NCI-H2029 treated with DMSO at 0.1 percent for 48 hours (cell line): ENCODE data around the gene ESR2.
"Not testable (repeated sequence)": the region's sequence is repeated elsewhere in the genome, so short reads cannot be mapped to it uniquely, and the experiment has no call there.

ENCODE experiments used
- DNase-seq: peaks from one replicate; lab custom pipeline; 2025; lab: John Stamatoyannopoulos, UW

ESR2 gene

DNA sequence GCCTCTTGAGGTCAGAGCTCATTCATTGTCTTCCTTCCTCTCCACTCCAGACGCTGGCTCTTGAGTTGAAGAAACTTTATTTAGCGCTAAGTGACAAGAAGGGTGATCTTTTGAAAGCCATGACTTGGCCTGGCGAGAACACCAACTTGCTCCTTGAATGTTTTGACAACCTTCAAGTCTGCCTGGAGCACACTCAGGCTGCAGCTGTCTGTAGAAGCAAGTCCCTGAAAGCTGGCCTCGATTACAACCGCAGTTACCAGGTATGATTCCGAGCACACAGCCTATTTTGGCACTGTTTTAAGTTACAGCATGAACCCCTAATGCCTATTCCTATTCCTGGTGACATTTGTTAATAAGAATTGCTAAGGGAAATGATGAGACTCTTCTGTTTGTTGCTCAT is 167.6 kb downstream of the ESR2 start:
- no peak for DNase-seq

DNA sequence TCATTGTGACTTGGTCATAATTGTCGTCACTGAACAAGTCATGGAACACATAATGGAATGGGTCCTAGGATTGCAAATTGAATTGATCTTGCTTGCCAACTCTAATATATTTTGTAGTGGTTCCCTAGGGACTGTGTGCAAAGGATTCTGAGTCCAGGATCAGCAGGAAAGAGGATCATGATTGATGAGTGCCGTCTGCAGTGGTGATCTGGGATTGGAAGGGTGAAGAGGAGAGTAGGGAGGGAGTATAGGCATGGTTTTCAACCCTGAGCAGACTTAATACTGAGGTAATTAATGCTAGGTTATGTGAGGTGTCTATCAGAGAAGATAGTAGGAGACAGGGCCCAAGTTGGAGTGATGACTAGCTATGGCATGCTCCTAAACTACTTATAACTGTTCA is 168.9 kb downstream of the ESR2 start:
- DNase-seq = no peak

DNA sequence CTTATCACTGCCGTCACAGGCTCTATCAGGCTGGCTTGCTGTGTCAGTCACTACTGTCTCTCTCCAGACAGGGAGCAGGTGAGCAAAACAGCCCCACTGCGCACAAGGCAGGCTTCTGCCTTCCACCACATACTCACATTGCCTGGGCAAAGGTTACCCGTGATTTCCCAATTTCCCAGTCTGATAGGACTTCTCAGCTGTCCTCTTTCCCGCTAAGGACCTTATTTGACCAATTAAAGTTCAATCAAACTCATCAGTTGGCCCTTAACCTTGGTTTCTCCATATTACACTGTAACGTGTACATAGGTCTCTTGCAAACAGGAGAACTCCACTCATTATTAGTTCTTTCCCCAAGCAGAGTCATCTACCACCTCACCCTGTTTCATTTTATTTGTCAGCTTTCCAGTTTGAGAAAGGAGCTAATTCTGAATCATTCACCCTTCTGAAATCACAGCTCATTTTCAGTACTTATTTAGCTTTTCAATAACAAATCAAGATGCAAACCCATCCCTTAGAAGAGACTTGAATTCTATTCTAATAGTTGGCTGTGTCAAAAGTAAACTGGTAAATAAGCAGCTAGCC is 170.8 kb downstream of the ESR2 start:
- DNase-seq = no peak

DNA sequence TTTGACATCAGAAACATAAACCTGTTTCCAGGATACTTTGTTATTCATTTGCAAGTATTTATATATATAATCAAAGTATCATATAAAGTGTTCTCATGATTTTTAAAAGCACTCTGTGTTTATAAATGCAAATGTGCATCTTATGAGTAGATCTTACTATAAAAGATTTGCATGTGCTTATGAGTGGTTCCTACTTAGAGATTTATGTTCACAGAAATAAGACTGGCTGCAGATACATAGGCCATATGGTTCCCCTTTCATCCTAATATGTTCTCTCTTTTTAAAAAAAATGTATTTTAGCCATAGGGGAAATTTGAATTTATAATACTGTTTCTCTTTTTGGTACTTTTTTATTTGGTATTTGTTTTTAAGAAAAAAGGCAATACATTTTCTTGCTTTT is 174.2 kb downstream of the ESR2 start:
- DNase-seq = no peak

DNA sequence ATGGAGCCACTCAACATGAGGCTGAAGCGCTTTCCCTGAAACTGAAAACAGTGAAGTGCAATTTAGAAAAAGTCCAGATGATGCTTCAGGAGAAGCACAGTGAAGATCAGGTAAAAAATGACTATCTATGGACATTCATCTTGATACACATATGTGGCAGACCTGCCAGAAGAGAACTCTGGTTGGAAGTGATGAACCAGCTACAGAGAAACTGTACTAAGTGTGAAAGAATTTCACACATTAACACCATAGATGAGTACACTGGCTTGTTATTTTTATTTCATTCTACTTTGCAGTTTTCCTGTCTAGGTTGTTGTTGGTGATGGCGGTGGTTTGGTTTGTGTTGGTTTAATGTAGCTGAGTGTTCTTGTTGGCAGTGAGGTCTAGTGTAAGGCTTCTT is 174.7 kb downstream of the ESR2 start:
- no peak for DNase-seq

DNA sequence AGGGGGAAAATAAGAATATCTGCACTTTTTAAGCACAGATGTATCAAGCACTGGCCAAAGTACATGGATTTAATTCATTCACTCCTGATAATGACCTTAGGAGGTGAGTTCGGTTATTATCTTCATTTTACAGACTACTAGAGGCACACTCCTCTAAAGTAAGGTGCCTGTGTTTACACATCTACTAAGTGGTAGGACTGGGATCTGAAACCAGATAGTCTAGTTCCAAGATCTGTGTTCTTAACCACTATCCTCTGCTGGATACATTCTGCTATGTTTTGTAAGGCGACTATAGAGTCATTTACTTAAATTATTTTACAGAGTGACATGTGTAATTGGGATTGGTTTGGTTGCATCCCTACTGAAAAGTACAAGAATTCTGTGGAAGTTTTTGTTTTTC is 175.3 kb downstream of the ESR2 start:
- no peak for DNase-seq

DNA sequence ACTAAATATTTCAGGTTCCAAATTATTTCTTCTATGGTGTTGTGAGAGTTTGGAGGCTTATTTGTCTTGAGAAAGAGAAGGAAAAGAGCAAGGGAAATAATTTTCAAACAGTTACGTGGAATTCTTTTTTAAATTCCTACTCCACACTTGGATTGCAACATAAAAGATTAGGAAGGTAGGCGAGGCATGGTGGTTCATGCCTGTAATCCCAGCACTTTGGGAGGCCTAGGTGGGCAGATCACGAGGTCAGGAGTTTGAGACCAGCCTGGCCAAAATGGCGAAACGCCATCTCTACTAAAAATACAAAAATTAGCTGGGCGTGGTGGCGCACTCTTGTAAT is 175.8 kb downstream of the ESR2 start:
- not testable (repeated sequence) for DNase-seq

DNA sequence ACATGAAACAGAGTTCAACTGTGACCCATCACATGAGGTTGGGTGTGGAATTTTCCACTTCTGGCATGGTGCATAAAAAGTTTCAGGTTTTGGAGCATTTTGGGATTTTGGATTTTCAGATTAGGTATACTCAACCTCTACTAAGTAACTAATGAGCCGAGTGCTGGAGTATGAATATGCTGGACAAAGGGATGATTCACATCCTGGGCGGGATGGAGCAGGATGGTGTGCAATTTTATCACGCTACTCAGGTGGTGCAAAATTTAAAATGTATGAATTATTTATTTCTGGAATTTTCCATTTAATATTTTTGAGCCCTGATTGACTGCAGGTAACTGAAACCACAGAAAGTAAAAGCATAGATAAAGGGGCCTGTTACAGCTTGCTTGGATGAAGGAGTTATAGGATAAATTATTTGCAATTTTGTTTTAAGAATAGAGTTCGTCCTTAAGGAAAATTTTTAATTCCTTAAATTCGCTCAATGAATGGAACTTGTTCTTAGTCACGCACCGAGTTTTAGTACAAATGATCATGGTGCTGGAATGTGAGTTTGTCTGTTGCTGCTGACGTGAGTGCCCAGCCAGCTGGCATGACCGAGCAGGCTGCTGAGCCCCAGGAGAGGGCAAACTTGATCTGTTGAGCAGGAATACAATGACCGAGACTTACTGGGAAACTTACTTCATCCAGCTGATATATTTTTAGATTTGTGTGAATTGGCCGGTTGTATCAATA is 176.3 kb downstream of the ESR2 start:
- DNase-seq = no peak

DNA sequence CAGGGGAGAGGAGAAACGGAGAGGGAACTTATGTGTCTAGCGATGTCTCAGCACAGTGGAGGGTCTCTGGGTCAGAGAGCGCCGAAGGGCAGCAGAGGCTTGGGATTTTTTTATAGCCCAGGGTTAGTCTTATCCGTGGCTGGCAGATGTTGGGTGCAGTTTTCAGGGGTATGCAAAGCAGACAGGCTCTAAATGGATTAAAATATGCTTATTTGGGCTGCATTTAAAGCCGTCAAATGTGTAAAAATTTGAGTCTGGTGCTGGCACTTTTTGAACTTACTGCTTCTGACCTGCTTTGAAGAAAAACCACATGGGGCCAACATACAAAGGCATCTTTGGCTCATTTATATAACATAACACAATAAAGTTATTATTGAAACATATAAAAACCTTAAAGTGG is 178.8 kb downstream of the ESR2 start:
- DNase-seq = no peak

DNA sequence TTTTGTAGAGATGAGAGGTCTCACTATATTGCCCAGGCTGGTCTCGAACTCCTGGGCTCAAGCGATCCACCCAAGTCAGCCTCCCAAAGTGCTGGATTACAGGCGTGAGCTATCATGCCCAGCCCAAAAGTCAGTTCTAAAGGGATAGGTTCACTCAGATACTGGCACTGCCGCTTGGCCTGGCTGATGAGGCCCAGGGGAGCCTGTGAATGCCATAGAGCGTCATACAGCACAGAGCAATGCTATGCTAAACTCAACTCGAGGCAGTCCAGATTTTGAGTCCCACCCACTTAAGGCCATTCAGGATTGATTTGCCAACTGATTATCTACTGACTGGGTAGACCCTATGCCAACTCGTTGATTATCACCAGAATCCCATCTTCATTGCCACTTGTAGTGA is 179.4 kb downstream of the ESR2 start:
- DNase-seq = no peak

DNA sequence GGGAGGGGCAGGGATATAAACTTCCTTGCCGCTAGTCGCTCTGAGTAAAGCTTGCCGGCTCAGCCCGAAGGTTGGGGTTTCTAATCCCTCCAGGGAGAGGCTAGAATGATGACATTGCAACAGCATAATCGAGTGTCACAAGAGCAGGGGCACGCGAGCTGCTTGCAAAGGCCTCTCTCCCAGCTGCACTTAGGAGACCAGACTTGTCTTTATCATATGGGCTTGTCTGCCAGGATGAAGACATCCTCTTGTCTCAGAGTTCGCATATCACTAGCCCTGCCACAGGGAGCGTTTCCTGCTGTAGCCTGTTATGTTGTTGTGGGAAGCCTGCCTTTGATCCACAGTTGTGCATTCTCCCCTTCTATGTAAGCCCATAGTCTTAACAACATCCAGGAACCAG is 180.0 kb downstream of the ESR2 start:
- DNase-seq = no peak

DNA sequence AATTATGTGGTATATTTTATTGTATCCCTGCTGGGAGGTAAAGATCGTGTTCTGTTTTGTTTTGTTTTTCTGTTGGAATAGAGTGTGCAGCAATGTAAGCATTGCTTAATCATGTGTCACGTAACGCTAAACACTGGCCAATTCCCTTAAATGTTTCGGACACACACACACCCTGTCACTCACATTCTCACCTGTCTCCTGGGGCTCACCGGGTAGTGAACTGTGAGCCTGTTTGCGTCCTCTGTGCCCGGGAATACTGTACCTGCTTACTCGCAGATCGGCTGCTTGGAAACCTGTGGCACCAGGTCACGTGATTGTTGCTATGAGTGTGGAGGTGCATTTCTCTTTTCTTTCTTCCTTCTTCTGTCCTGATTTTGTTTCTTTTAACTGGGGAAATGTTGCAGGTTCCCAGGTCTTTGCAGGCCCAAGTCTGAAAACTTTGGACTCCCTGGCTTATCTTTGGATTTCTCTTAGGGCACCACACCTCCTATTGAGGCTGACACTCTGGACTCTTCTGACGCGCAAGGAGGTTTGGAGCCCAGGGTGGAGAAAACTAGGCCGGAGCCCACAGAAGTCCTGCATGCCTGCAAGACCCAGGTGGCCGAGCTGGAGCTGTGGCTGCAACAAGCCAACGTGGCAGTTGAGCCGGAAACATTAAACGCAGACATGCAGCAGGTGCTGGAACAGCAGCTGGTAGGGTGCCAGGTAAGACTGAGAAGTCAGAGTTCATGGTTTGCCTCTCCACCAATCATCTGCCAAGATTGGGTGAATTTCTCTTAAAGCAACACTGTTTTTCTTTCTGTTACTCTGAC is 181.1 kb downstream of the ESR2 start:
- DNase-seq = peak; percentile 48

DNA sequence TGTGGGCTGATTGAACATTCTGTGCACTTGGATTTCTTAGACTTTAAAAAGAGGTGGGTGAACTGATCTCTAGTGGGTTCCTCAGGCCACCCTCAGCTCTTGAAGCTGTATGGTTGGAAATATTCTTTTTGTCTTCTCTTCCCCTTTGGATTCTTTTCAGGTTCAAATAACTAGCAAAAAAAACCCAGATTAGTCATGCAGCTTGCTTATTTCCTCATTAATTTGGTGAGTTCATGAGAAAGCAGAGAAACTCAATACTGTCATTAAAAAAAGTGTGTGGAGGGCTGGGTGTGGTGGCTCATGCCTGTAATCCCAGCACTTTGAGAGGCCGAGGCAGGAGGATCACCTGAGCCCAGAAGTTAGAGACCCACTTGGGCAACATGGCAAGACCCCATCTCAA is 183.4 kb downstream of the ESR2 start:
- no peak for DNase-seq

DNA sequence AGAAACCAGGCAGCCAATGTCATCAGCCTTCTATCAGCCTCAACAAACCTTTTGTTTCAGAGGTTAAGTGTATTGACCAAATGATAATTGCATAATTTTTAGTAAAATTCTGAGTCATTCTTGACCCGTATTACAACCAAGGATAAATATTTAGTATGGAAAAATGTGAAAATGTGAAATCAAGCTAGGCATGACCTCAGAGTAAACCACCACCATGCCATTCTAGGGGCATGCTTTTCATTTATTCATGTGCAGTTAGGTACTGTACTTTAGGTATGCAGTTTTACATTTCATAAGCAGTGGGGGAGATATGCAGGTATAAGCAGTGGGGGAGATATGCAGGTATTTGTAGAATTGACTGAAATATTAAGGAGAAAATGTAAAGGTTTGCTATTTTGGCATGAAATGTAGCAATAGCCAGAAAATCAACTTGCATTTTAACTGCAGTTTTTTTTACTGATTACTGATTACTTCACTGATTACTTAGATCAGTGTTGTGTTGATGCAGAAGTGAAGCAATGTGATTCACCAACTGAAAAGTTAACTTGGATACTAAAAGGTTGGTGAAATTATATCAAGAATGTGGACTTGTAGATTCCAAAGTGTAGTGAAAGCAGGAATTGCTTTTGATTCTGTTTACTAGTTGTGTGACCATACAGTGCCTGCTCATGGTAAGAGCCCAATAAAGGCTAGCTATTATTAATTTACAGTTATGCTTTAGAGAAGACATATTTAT is 184.2 kb downstream of the ESR2 start:
- DNase-seq = no peak

DNA sequence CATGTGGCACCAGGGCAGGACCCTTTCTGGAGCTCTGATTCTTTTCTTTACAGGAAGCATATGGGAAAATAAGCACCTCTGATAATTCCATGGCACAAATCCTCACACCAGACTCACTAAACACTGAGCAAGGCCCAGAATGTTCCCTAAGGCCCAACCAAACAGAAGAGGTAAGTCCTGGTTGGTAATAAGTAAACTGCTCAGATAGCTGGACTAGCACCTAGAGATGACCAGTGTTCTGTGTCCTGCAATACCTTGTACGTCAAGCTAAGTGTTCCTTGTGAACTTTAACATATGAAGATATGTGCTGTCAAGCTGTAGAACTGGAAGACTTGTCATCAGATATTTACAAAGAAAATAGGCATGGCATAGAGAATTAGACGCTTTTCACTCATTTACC is 186.7 kb downstream of the ESR2 start:
- no peak for DNase-seq

DNA sequence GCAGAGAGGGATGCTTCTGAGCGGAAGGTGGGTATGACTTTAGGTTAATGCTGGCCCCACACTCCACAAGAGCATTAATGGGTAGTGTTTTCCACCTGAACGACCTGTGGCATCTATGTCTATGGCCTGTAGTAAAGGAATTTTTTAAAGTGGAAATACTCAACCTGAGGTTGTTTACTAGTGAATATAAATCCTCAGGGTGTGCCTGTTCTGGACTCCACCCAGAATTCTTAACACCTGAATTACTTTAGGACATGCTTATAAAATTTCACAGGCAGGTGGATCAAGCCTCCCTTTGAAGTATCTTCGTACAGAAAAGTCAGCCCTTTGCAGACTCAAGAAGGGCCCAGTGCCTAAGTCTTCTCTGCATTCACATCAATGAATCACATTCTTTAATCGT is 196.1 kb downstream of the ESR2 start:
- DNase-seq = no peak

DNA sequence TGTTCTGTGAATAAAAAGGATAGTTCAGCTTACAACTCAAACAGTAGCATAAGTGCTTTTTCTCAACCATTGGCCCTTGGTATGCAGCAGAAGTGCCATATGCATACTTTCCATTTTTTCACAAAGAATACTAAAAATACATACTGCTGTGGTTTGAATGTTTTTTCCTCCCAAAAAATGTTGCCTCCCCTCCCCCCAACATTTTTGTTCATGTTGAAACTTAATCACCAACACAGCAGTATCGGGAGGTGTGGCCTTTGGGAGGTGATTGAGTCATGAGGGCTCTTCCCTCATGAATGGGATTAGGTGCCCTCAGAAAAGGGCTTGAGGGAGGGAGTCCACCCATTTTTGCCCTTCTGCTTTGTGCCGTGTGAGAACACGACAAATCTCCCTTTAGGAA is 198.6 kb downstream of the ESR2 start:
- no peak for DNase-seq

DNA sequence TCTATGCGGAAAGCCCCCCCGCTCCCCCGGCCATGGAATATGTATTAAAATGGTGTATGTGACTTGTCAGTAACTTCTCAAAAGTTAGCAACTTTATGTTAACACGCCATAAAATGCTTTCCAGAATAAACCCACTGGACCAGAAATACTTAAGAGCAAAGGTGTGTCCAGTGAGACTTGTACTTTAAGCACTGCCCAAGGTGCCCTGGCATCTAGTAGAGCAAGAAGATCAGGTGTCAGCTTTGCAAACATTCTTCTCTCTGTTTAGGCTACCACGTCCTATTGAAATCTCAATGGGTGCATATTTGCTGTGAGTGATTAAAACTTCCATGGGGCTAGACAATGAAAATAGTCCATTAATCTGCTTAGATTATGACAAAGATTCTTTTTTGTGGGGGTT is 201.2 kb downstream of the ESR2 start:
- DNase-seq = no peak

DNA sequence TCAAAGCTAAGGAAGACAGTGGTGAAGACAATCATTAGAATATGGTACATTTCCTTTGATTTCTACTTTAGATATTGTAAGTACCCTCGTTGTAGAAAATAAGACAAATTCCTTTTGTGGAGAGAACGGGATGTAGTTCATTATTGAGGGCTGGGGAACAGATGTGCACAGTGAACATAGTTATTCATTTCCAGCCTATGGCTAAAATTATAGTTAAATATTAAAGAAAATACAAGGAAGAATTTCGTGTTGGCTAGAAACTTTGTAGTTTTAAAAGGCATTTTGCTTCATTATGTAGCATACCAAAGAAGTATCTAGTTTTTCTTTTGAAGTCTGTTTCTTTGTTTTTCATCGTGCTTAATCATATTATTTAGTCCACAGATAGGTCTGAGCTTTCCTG is 201.8 kb downstream of the ESR2 start:
- no peak for DNase-seq

DNA sequence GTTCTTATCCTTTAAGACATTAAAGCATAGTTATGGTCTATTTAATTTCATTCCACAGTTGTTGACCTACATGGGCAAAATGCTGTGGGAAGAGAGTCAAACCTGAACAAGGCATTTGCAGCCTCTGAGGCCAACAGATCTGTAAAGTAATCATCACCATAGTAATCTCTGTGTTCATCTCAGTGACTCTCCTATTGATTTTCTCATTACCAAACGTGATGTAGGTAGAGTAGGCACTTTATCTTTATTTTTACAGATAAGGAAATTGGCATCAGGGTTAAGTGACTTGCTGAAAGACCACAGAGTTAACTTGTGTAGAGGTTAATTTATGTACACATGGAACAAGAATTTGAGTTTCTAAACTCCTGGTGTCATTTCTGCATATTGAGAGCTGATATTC is 203.0 kb downstream of the ESR2 start:
- no peak for DNase-seq

DNA sequence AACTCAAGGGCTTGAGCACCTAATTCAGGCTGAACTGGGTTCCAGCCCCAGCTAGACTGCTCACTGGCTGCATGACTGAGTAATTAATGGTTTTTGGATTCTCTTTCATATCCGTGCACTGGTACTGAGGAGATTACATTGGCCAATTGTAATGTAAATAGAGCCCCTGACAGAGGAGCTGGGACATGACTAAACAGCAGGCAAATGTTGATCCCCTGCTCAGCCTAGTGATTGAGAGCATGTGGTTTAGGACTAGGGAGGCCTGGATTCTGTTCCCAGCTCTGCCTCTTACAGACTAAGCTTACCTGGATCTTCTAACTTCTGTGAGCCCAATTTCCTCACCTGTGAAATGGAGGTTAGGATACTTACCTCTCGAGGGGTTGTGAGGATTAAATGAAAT is 204.3 kb downstream of the ESR2 start:
- DNase-seq = no peak

DNA sequence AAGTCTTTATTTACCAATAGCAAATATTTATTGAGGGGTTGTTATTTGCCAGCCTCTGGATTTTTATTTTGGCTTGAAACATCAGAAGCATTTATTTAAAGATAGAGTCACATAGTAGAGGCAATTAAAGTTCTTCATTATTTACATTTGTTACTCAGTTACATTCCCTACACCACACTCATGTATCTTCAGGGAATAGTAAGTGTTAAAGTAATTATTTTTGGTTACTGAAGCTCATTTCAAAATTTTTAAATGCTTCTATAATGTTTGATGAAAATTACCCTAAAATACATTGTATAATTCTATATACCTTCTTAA is 205.6 kb downstream of the ESR2 start:
- DNase-seq = no peak

DNA sequence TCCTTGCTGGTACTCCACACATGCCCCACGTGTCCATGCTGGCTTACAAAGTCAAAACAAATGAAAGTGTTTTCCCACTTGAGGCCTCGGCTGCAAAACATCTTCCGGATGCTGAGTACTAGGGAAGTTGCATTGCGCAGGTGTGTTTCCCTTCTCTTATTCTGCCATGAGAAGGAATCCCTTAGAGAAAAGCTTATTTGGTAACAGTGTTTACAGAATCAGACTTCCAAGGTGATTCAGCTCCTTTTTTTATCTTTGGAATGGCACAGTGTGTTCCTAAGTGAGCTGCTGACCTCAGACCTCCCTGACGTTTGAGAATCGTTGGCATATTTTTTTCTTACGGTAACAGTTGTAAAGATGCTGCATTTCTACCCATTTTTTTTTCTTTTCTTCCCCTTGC is 211.3 kb downstream of the ESR2 start:
- no peak for DNase-seq
